ENCODE results near the gene PCMT1.

DNA sequence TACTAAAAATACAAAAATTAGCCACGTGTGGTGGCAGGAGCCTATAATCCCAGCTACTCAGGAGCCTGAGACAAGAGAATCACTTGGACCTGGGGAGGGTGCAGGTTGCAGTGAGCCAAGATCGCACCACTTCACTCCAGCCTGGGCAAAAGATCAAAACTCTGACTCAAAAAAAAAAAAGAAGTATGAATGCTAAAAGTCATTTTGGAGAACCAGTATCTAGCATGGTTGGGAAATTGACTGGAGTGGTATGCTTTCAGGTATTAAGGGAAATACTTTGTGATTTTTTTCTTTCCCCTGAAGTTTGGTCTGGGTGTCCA lies 30.1 kb downstream of the PCMT1 start:
- TF ChIP-seq EZH2 (IDR thresholded peaks at IDR 0.05; ENCODE audit: borderline replicate concordance, insufficient read depth, low read depth, low read length, poor library complexity, severe bottlenecking), result no peak
- TF ChIP-seq, protein P1, sequence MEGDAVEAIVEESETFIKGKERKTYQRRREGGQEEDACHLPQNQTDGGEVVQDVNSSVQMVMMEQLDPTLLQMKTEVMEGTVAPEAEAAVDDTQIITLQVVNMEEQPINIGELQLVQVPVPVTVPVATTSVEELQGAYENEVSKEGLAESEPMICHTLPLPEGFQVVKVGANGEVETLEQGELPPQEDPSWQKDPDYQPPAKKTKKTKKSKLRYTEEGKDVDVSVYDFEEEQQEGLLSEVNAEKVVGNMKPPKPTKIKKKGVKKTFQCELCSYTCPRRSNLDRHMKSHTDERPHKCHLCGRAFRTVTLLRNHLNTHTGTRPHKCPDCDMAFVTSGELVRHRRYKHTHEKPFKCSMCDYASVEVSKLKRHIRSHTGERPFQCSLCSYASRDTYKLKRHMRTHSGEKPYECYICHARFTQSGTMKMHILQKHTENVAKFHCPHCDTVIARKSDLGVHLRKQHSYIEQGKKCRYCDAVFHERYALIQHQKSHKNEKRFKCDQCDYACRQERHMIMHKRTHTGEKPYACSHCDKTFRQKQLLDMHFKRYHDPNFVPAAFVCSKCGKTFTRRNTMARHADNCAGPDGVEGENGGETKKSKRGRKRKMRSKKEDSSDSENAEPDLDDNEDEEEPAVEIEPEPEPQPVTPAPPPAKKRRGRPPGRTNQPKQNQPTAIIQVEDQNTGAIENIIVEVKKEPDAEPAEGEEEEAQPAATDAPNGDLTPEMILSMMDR (IDR thresholded peaks at IDR 0.05), result no peak
